ENCODE data around the gene WNT10A. TPM values are rescaled to one million over a fixed set of nuclear protein-coding genes. Genes with fewer than 3 reads are reported as not detected.

The WNT10A gene
- total RNA-seq, 4 donors from 2014 or later = 0.15 to 0.97 TPM; not detected in 2

GRCh38 chr2:218857371-218858137 lies 23.1 kb upstream of the WNT10A start:
- H3K9me3 ChIP-seq = no peaks in the 10 kb centered on the region
- TF ChIP-seq CTCF (IDR thresholded peaks at IDR 0.05) = no peak
- no peak for TF ChIP-seq POLR2A (IDR thresholded peaks at IDR 0.05)
- H3K36me3 ChIP-seq = no peaks in the 10 kb centered on the region
- no peak overlapping the region for H3K27ac ChIP-seq
- peaks cover 0 to 10% of the 10 kb centered on the region in 2 donors for H3K4me1 ChIP-seq
- H3K27me3 ChIP-seq = peaks cover 6 to 9% of the 10 kb centered on the region in 2 donors
- no peak overlapping the region for H3K4me3 ChIP-seq
- DNase-seq = no peak
- intact Hi-C loops (cut with DNase I; ENCODE audit: low total_unique reads) = no loop called here

GRCh38 chr2:218858138-218858445 lies 22.6 kb upstream of the WNT10A start:
- intact Hi-C loops (cut with DNase I; ENCODE audit: low total_unique reads) = no loop called here
- H3K36me3 ChIP-seq = no peaks in the 10 kb centered on the region
- no peak for DNase-seq
- TF ChIP-seq POLR2A (IDR thresholded peaks at IDR 0.05) = no peak
- no peak for TF ChIP-seq CTCF (IDR thresholded peaks at IDR 0.05)
- no peak overlapping the region for H3K4me3 ChIP-seq
- H3K27ac ChIP-seq = no peak overlapping the region
- H3K9me3 ChIP-seq = no peaks in the 10 kb centered on the region
- H3K27me3 ChIP-seq = peaks cover 6 to 7% of the 10 kb centered on the region in 2 donors
- H3K4me1 ChIP-seq = peaks cover 0 to 10% of the 10 kb centered on the region in 2 donors

GRCh38 chr2:218858671-218859555 lies 21.7 kb upstream of the WNT10A start:
- H3K27me3 ChIP-seq = peaks cover 6 to 7% of the 10 kb centered on the region in 2 donors
- no peaks in the 10 kb centered on the region for H3K36me3 ChIP-seq
- H3K4me1 ChIP-seq = peaks cover 0 to 10% of the 10 kb centered on the region in 2 donors
- TF ChIP-seq CTCF (IDR thresholded peaks at IDR 0.05) = no peak
- TF ChIP-seq POLR2A (IDR thresholded peaks at IDR 0.05) = no peak
- no peak overlapping the region for H3K27ac ChIP-seq
- intact Hi-C loops (cut with DNase I; ENCODE audit: low total_unique reads) = no loop called here
- DNase-seq = no peak
- peak overlapping the region in 1 of 2 donors; percentile 32 for H3K4me3 ChIP-seq
- H3K9me3 ChIP-seq = no peaks in the 10 kb centered on the region

GRCh38 chr2:218859556-218859987 lies 21.1 kb upstream of the WNT10A start, which contains the start of gene WNT6:
WNT6 (plus strand) TSS chr2:218859805; CDS start chr2:218860038, 233 bp downstream.
- peak in 1 of 2 donors; percentile 22 for DNase-seq
- Histone ChIP-seq H3K27ac (peak within 1 kb of the TSS in 1 of 2 donors; percentile 22), H3K27me3 (peaks cover 6 to 7% of the 10 kb centered on the region in 2 donors), H3K4me1 (peaks cover 0 to 10% of the 10 kb centered on the region in 2 donors), H3K9me3 (no peaks in the 10 kb centered on the region), H3K36me3 (no peaks in the 10 kb centered on the region), H3K4me3 (peak within 1 kb of the TSS; percentile 14 to 32)
- intact Hi-C loops (cut with DNase I; ENCODE audit: low total_unique reads) = no loop called here
- TF ChIP-seq POLR2A (IDR thresholded peaks at IDR 0.05) (no peak), CTCF (IDR thresholded peaks at IDR 0.05) (no peak)
